Left renal cortex interstitium (tissue), 4 donors: ENCODE data around the gene ZDHHC4. TPM values are rescaled to one million over a fixed set of nuclear protein-coding genes. Genes with fewer than 3 reads are reported as not detected.

Source experiments
- DNase-seq, 4 donors: peaks; one replicate each; pipeline ENCODE4 v3.0.0-alpha.2; 2013; ENCODE audit warnings: low read depth in 4 of 4, low spot score in 2 of 4, missing footprints in 1 of 4
- polyA plus RNA-seq, 4 donors: library from polyadenylated mRNA; unstranded; fragments of 120-200 nt; gene quantifications; one replicate each; pipeline ENCODE4 v1.2.1, GENCODE V29; 2013; ENCODE audit not compliant: insufficient read length in 4 of 4

The ZDHHC4 gene
- polyA plus RNA-seq, 4 donors = 77.1 to 87.0 (median 82.0) TPM

DNA sequence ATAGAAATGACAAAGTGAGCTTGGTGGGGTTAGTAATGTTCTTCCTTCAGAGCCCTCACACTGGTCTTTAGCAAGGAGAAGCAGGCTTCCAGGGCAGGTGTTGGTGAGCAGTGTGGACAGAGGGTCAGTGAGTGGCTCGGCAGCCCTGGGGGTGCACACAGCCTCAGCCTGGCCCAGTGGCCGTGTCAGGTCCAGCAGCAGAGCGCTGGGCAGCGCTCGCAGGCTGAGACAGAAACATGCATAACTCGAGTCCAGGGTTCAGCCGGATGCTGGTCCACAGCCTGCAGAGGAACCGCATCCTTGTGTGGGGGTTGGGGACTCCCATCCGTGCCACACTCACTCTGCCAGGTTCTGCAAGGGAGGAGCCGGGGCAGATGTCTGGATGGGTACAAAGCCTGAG, 27.2 kb downstream of the ZDHHC4 start:
- no peak for DNase-seq

DNA sequence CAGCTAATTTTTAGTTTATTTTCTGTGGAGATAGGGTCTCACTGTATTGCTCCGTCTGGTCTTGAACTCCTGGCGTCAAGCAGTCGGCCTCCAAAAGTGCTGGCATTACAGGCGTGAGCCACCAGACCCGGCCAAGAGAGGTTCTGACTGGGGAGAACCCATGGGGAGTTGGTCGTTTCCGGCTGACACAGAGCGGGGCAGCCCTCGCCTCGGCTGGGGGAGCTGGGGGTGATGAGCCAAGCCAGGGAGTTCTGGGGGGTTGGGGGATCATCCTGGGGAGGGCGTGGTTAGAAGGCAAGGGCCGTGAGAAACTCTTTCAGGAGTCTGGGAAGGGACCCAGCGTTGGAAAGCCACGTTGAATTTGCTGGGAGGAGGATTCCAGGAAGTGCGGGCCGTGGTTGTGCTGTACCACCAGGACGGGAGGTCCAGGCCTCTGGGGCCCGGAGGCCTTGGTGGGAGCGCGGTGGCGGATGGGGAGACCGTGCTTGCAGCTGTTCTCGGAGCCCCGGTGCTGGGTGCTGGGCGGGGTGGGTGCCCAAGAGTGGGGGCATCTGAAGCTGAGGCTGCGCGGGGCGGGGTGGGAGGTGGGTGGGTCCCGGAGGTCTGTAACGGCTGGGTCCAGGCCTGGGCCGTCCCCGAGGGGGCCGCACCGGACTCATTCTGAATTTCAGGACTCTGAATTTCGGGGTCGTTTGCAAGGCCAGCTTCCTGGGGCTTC, 29.8 kb downstream of the ZDHHC4 start:
- DNase-seq = no peak

DNA sequence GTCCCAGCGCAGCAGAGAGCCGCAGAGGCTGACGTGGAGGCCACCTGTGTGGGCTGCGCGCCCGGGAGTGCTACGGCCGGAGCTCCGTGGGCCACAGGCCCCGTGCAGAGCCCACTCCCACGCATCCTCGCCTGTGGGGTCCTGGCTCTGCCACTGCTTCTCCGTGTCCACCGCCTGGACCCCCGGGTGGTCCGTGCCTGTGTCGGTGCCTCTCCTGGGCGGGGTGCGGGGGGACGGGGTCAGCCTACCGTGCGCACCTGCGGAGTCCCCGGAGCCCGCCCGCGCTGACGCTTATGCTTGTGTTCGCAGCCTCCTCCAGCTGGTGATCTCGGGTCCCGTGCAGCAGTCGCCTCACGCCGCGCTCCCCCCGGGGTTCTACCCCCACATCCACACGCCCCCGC, 30.4 kb downstream of the ZDHHC4 start:
- DNase-seq = no peak

DNA sequence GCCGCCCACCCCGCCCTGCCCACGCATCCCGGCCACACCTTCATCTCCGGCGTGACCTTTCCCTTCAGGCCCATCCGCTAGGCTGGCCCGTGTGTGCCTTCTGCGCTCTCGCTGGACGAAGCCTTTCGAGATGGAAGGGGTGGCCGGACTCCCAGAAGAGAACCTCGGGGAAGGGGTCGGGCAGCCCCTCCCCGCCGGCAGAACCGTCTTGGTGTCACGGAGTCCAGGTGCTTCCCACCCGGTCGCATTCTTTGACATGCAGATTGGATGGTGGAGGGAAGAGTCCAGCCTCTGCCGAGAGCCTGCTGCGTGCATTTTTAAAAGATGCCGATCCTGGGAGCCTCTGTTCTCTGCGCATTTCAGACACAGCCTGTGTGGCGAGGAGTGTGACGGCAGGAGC, 30.8 kb downstream of the ZDHHC4 start:
- DNase-seq = no peak

DNA sequence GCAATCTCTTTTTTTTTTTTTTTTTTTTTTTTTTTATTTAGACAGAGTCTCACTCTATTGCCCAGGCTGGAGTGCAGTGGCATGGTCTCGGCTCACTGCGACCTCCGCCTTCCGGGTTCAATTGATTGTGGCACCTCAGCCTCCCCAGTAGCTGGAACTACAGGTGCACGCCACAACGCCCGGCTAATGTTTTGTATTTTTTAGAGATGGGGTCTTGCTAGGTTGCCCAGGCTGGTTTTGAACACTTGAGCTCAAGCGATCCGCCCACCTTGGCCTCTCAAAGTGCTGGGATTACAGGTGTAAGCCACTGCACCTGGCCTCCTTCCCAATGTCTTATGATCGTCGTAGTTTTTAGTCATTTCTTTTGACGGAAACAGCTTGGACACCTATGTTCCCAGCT, 31.5 kb downstream of the ZDHHC4 start:
- no peak for DNase-seq

DNA sequence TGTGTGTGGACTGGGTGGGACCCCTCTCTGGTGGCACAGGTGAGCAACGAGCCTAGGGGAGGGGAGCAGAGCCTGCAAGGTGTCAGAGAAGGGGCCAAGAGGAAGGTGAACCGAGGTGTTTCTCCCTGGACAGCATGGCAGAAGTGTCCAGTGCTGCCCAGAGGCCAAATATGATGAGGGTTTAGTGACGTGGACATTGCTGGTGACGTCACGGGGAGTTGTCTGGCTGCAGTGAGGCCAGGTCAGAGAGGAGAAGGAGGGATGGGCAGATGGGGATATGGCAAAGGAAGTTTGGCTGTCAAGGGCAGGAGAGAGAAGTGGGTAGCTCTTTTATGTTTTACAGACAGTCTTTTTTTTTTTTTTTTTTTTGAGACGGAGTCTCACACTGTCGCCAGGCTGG, 35.6 kb downstream of the ZDHHC4 start:
- no peak for DNase-seq

DNA sequence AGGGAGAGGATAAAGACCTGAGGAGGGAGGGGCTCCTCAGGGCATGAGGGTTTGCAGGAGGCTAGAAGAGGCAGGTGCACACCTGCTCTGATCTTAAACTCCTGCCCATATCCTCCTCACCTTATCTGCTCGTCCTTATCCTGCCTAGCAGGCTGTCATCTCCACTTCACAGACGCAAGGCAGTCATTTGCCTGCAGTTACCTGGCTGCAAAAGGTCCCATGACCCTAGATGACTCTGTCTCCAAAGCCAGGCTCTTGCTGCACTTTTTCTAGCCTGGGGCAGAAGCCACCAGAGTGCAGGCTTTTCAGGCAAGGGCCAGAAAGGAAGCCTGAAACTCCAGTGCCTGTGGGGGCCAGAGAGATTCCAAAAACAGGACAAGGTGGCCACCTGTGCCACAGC, 36.5 kb downstream of the ZDHHC4 start:
- DNase-seq = no peak

DNA sequence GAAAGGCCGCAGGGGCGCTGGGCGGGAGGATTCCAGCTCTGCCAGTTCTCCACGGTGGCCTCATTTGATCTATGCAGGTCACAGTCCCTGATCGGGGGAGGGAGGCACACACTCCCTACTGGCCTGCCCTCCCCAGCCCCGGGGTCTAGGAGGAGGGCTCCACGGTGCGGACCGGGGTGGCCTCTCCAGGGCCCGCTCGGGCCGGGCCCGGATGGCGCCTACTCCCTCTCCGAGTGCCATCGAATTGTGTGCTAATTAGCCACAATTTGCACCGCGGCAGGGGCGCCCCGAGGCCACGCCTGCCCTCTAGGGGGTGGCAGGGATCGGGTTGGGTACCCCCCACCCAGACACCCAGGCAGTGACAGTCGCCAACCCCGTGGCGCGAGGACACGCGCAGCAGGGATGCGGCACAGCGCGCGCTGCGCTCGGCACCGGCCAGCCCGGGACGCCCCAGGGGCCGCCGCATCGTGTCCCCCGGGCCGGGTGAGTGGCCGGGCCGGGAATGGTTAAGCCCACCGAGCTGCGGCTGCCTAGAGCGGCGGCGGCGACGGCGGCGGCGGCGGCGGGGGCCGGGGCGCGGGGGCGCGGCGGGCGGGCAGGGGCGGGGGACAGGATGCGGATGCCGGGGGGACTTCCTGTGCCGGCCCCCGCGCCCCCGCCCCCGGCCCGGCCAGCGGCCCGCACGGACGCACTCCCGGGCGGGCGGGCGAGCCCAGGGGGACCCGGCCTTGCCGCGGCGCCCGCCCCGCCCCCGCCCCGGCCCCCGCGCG, 37.9 kb downstream of the ZDHHC4 start, which contains the start of gene ZNF853:
Gene ZNF853, plus strand, starts transcription at position 658 of the 770 bp plus-strand sequence. CDS start 565 bp downstream, outside the sequence.
- DNase-seq = no peak

DNA sequence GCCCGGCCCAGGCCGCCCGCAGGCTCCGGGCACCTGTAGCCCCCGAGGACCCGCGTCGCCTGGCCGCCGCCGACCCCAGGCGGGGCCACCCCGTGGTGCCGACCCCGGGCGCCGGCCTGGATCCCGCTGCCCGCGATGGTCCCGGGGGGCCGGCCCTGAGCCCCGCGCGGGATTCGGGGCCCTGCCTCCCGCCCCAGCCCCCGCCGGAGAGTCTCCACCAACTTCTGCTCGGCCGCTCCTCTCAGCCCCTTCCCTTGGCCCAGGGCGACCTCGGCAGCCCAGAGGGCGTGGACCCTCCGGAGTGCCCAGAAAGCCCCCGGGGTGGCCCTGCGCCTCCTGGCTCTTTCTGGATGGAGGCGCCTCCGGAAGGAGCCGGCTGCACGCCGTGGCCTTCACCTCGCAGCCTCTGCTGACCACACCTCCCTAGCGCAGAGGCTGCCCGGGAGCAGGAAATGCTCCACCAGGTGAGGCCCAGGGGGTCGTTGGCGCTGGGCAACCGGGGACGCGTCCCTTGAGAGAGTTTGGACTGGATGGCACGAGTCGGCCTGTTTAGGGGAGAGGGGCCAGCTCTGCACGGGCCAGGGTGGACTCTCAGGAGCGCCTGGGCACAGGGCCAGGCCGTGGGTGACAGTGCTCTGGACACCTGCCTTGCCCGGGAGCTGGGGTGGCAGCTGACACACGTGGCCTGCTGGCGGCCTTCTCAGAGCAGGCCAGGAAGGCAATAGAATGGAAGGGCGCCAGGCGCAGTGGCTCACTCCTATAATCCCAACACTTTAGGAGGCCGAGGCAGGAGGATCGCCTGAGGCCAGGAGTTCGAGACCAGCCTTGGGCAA, 38.7 kb downstream of the ZDHHC4 start:
- no peak for DNase-seq

DNA sequence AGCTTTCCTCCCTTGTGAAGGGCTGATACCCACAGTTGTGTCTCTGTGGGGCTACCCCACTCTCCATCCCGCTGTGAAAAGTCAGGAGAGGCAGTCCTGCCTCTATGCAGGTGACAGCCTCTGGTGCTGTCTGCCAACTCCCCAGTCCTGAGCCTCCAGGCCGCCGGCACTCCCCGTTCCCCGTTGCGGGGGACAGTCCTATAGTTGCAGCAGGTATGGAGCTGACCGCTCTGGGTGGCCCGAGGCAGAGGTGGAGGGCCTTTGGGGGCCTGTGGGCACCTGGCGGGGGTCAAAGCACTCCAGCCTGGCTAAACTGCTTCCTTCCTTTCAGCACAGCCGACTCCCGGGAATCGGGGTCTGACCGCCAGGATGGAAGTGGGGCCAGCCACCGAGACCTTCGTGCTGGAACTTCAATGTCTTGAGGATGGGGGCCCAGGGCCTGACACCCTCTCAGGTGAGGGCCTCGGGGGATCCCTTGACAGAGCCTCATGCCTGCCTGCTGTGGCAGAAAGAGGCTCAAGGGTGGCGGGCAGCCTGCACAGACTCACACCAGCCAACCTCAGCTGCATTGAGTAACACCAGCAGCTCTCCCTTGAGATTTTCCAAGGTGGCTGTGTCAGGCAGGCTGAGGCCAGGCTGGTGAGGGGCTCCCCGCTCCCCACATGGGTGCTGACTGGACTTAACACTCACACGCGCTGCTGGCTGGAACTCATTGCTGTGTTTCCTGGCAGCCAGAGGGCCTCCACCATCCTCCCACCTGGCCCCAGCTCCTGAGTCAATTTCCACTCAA, 39.8 kb downstream of the ZDHHC4 start:
- DNase-seq = no peak

DNA sequence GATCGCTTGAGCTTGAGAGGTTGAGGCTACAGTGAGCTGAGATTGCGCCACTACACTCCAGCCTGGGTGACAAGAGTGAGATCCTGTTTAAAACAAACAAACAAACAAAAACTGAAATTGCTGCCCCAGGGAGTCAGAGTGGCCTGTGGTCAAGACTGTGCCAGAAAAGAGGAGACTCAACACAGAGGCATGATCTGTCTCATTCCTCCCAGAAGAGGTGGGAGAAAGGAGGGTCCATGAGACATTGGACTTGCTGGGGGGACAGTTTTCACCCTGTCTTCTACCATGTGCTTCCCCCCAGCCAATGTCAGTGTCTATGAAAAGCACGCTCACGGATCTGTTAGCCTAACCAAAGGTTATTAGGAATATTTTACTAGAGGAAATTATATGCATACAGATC, 41.4 kb downstream of the ZDHHC4 start:
- DNase-seq = no peak

DNA sequence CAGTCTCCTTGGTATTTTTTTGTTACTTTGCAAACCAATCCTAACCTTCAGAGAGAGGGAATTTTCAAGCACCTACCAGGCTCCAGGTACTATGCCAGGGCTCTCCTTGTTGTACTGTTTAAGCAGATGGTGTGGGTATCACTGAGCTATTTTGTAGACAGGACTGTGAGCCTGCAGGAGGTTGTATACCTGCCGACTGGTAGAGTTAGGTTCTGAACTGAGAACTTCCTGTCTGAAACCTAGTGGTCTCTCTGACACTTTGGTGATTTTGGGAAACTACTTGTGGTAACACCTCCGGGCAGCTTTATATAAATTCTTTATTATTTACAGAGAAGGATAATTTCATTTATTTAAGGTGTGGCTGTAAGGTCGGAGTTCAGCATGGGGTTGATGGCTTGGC, 42.7 kb downstream of the ZDHHC4 start:
- DNase-seq = no peak

DNA sequence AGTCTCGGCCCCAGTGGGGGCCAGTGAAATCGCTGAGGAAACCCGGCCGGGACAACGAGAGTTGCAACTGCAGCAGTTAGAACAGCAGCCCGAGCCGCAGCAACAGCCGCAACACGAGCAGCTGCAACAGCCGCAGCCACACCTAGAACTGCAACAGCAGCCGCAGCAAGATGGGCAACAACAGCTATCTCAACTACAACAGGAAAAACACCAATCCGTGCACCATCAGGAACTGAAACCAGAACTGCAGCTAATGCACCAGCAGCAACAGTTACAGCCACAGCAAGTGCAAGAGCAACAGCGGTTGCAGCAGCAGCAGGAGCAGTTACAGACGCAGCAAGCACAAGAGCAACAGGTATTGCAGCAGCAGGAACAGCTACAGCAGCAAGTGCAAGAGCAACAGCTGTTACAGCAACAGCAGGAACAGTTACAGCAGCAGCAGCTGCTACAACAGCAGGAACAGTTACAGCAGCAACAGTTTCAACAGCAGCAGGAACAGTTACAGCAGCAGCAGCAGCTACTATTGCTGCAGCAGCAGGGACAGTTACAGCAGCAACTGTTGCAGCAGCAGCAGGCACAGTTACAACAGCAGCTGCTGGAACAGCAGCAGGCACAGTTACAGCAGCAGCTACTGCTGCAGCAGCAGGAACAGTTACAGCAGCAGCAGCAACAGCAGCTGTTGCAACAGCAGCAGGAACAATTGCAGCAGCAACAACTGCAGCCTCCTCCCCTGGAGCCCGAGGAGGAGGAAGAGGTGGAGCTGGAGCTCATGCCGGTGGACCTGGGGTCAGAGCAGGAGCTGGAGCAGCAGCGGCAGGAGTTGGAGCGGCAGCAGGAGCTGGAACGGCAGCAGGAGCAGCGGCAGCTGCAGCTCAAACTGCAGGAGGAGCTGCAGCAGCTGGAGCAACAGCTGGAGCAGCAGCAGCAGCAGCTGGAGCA, 44.2 kb downstream of the ZDHHC4 start:
- DNase-seq = no peak

DNA sequence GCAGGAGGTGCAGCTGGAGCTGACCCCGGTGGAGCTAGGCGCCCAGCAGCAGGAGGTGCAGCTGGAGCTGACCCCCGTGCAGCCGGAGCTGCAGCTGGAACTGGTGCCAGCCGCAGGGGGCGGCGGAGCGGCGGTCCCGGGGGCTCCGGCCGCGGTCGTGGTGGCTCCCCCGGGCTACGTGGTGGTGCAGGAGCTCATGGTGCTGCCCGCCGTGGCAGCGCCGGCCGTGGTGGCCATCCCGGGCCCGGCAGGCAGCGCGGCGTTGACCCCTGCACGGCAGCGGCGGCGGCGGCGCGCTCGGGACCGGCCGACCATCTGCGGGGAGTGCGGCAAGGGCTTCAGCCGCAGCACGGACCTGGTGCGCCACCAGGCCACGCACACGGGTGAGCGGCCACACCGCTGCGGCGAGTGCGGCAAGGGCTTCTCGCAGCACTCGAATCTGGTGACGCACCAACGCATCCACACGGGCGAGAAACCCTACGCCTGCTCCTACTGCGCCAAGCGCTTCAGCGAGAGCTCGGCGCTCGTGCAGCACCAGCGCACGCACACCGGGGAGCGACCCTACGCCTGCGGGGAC, 45.0 kb downstream of the ZDHHC4 start:
- no peak for DNase-seq

DNA sequence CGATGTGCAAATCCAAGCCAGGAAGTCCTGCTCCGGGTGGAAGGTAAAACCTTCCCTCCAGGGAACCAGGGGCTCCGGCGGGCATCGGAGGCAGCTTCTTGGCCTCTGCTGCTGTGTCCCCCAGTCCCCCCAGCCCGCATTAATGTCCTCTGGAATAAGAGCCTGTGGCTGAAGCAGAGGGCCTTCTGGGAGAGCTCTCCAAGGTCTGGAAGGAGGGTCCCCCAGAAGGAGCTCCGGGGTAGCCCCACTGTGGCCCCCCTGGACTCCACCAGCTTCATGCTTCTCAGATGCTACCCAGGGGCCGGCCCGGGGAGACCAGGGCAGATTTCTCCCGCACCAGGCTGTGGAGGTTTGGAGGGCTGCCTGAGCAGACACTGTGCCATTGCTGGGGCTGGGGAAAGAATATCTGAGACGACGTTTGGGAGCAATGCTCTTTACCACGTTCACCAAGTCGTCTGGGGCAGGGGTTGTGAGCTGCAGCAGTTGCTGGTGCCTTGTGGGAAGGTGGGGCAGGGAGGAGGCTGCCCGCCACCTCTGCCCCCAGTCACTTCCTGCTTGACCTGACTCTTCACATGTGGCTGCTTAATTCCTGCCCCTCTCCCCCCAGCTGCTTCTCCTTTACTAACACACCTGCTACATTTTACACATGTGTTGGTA, 46.5 kb downstream of the ZDHHC4 start:
- no peak for DNase-seq

DNA sequence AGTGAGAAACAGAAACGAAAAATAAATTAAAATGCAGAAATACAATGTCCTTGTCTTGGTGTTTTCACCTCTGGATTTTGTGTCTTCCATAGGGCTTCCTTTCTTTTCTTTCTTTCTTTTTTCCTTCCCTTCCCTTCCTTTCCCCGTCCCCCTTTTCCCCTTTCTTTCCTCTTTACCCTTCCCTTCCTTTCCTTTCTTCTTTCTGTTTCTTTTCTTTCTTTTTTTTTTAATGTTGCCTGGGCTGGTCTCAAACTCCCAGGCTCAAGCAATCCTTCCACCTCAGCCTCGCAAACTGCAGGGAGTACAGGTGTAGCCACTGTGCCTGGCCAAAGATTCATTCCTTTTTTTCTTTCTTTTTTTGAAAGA, 47.0 kb downstream of the ZDHHC4 start:
- DNase-seq = no peak

DNA sequence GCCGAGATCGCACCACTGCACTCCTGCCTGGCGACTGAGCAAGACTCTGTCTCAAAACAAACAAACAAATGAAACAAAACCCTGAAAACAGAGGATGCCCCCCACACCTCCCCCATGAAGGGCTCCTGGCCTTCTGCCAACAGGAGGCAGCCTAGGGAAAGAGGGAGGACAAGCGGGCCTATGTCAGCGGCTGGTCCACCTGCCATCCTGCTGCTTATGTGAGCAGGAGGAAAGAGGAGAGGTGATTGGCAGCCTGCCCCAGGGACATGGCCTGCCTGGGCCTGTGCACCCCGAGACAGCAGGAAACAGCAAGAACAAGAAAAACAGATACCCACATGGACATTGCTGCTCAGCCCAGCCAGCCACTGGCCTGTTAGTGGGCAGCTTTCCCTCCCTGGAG, 50.8 kb downstream of the ZDHHC4 start:
- DNase-seq = no peak

DNA sequence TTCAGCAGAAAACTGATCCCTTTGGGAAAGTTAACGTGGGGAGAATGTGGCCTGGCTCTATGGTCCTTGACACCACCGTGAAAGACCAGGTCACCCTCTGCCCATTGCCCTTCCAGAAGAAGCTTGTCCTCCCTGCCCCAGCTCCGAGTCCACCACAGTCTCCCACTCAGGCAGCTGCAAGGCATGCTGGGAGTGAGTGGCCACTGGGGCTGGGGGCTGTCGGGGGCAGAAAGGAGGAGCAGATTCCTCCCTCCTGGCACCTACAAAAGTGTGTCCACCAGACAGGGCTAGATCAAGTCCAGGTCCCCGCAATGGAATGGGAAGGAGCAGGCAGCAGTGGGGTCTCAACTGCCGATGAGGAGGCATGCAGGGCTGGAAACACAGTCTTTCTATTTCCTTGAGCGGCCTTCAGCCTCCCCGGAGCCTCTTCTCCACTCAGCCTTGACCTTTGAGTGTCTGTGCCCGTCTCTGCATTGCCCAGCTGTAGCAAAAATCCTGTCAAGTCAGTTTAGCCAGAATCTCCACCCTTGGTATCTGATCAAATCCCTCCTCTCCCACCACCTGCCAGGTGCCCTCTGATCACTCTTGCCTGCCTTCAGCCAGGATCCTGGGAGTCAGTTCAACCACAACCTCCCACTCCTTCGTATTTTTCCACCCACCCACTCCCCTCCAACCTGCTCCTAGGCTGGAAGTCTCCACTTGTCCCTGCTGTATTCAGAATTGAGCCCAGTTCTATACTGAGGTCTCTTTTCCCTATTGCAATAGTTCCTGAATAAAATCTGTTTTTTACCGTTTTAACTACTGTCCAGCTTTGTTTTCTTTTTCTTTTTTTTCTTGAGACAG, 53.0 kb downstream of the ZDHHC4 start:
- no peak for DNase-seq
